Stimulated activated CD4-positive, alpha-beta T cell treated with anti-CD3 and anti-CD28 coated beads, Interleukin-12 subunit alpha, Interleukin-12 subunit beta, amount 100 ng/mL, for 48 hours (primary cell): Measurements from ENCODE around the gene PARD3B.

Experiments
- DNase-seq, 3 donors: peaks; one replicate each; pipeline ENCODE4 v3.0.0-alpha.2; 2020; ENCODE audit warnings: low read depth in 2 of 3, low spot score in 1 of 3

Gene PARD3B

GRCh38 chr2:204946892-204947291 is 401.6 kb downstream of the PARD3B start:
- DNase-seq: no peak

DNA sequence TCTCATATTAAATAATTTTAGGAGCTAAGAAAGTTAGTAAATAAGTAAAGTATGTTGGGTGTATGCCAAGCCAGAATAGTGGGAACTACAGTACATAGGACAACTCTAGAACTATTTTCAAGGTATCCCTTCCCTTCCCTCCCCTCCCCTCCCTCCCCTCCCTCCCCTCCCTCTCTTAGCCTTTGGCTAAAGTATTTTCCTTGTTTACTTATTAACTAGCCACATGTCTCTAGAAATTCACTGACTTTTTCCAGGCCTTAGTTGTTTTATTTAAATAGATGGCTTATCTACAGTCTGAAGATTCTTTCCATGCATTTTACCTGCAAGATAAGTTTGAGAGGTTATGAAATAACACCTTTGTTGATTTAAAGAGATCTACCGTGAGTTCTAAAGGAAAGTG is 402.1 kb downstream of the PARD3B start:
- DNase-seq: no peak

- DNase-seq: no peak
Measured at GRCh38 chr2:204948024-204948763, 402.9 kb downstream of the PARD3B start.

- DNase-seq: no peak
Measured at GRCh38 chr2:204948822-204949221, 403.5 kb downstream of the PARD3B start.

DNA sequence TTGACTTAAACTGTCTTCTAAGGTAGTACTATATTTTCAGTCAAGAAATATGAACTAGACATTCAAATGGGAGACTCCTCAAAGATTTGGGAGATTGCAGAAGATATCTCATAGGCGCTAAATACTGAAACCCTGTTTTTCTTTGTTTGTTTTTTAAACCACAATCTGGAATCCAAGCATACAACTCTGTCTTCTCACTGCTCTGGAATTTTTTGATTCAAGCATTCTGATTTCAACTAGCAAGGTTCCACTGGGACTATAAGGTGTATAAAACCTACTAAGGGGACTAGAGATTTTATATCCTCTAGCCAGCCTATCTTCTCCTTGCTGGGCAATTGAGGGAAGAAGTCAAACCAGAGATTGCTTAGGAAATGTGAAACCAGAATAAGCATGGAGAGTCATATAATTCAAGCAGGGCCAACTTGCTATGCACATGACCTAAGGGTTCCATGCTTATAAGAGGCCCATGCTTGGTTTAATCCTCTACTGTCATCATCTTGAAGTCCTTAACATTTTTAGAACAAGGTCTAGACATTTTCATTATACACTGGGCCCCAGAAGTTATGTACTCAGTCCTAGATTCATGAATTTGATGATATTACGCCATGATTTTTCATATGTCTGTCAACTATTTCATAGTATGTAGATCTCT is 405.5 kb downstream of the PARD3B start:
- no peak for DNase-seq

DNA sequence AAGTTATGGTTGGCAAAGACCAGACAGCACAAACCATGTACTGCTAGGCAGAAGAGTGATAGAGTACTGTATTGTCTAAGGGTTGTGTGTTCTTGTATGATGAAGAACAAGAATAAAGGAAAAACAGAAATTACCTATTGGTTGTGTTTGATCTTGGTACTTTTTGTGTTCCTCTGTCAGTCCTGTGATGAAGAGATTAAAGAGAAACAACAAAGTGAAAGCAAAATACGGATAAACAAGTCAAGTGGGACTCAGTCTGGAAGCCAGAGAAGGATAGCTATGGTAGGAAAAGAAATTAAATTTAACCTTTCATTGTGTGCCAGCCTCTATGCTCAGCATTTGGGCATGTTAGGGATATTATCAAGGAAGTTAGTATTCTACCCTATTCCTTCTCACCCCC is 413.1 kb downstream of the PARD3B start:
- no peak for DNase-seq

DNA sequence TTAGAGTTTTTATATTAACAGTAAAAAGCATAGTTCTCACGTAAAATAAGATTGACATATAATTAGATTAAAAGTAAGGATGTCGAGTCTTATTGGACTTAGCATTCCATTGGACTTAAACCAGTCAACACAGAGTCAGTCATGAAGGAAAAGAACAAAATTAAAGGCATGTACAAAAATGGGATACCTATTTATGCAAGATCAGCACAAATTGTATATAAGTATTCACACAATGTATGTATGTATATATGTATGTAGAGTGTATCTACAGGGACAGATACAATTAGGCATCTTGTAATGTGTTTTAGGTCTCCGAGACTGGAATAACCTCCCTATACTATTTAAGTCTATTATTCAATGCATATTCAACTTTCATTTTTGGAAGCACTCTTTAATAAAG is 419.1 kb downstream of the PARD3B start:
- no peak for DNase-seq

DNA sequence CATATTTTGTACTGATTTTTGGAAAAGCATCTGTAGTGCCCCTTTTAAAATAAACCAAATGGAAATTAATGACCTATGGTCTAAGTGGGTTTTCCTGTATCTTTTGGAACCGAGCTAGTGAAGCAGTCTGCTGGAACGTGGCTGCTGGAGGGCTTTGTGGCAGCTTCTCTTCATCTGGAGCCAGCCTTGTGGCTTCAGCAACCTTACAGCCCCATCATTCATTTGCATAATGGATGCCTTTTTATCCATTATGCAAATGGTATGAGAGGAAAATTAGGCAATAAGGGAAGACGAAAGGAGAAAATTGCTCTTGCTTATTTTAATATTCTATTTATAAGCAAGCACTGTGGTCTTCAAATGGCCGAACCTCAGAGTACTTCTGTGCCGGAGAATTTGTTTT is 421.0 kb downstream of the PARD3B start:
- no peak for DNase-seq

- DNase-seq: no peak
Measured at GRCh38 chr2:204967199-204967960, 422.1 kb downstream of the PARD3B start.

DNA sequence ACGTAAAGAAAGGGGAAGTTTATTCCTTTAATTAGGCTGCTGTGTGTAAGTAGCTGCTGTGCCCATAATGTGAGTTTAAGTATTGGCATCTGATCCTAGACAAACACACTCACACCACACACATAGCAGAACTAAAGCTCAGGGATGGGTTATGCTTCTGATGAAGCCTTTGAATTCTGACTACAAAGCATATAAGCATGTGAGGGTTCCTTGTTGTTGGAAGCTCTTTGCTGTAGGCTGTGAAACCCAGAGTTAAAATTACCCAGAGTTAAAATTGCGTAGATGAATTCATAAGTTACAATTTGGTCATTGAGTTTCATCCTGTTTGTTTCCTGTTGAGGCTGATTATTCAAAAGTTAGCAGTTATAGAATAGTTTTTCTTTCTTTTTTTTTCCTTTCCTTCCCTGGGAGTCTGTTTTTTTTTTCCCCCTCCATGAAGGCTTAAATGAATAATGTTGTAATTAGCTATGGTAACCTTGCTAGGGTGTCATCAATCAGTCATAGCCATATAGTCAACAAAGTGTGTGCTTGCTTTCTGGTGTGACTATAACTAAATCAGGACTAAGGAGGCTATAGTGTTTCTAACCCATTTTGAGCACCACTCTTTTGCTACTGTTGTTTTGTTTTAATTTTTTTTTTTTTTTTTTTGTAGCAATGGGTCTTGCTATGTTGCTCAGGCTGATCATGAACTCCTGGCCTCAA is 426.1 kb downstream of the PARD3B start:
- no peak for DNase-seq

- DNase-seq: no peak
Measured at GRCh38 chr2:204972161-204972560, 426.9 kb downstream of the PARD3B start.

- no peak for DNase-seq
Measured at GRCh38 chr2:204972606-204973336, 427.5 kb downstream of the PARD3B start.

- DNase-seq: no peak
Measured at GRCh38 chr2:204973616-204974015, 428.3 kb downstream of the PARD3B start.

DNA sequence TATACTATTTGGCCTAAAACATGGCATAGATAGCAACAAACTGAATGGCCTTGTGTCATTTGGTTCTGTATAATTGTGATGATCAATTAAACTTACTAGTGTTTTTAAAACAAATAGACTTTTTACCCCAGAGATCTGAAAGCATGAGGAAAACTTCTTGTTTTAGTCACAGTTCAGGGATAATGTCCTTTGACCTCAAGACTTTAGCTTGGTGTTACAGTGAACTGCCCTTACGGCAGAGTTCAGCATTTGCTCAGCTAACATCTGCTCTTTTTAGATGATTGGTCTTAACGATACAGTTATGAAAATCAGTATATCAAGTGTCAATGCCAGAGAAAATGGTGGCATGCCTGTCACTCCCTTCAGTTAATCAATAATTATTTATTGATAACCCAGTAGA is 429.2 kb downstream of the PARD3B start:
- no peak for DNase-seq

GRCh38 chr2:204977914-204978313 is 432.6 kb downstream of the PARD3B start:
- DNase-seq: no peak

- no peak for DNase-seq
Measured at GRCh38 chr2:204982303-204982702, 437.0 kb downstream of the PARD3B start.

DNA sequence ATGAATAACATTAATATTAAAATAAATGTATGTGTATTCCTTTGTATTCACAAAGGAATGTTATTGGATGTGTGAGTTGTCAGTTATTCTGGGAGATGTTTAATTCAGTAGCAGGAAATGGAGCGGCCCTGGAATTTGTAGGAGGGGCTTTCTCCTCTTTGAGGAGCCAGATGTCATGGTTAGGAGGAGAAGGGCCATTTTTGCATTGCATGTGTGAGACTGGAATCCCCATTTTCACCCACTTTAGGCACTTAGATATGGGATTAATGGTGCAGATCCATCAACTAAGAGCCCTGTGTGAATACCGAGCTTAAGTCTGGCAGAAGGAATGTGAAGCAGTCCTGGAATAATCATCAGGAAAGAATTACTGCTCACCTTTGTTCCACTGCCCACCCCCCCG is 439.2 kb downstream of the PARD3B start:
- DNase-seq: no peak

- no peak for DNase-seq
Measured at GRCh38 chr2:204986641-204987040, 441.4 kb downstream of the PARD3B start.

DNA sequence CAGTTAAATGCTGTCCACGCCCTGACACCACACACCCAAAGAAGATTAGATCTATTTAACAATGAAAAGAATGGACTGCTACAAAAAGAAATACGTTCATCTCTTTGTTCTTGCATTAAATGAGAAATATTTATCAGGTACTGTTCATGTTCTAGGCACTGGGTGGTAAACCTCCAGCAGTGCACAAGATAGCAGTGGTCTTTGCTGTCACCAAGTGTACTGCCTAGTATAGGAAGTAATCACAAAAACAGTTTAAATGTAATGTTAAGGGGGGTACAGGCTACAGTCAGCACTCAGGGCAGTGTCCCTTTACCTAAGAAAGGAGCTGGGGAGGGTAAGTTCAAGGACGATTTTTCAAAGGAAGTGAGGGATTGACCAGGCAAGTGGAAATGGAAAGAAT is 443.6 kb downstream of the PARD3B start:
- no peak for DNase-seq

DNA sequence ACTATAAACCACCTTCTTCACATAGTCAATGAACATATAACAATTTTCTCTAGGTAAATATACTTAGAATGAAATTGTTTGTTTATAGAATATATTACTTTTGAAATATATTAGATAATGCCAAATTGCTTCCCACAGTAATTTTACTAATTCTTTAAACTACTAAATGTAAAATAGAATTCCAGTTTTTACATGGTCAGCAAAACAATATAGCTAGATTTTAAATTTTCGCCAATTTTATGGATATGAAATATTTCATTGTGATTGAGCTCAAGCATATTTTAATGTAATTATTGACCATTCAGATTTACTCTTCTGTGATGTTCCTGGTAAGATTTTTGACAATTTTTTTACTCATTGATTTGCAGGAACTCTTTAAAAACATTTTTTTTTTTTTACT is 444.6 kb downstream of the PARD3B start:
- DNase-seq: no peak
